ENCODE results near the gene RXRB. TPM values are rescaled to one million over a fixed set of nuclear protein-coding genes. Genes with fewer than 3 reads are reported as not detected.

Gene RXRB
- total RNA-seq, 4 donors from 2014 or later: 13.9 to 26.7 (median 16.7) TPM

DNA sequence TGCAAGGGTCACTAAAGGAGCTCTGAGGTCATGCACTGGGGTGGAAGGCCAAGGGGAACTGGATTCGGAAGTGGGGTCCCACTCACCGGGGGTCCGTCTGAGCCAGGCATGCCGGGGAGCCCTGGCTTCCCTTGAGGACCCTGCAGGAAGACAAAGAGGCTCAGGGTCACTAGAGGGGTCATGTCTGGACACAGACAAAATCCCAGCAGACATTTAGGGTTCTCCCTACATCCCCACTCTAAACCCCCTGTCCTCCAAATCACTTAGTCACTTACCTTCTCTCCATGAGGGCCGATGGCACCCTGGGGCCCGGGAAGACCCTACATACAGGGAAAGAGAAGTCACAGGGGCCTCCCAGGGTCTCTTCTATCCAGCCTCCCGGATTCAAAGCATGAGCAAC is 23.6 kb downstream of the RXRB start:
- H3K27me3 ChIP-seq: peaks cover 0 to 8% (median 0%) of the 10 kb centered on the region in 4 donors
- H3K9me3 ChIP-seq: no peaks in the 10 kb centered on the region
- no peak for TF ChIP-seq POLR2A (IDR thresholded peaks at IDR 0.05)
- TF ChIP-seq, protein P1, sequence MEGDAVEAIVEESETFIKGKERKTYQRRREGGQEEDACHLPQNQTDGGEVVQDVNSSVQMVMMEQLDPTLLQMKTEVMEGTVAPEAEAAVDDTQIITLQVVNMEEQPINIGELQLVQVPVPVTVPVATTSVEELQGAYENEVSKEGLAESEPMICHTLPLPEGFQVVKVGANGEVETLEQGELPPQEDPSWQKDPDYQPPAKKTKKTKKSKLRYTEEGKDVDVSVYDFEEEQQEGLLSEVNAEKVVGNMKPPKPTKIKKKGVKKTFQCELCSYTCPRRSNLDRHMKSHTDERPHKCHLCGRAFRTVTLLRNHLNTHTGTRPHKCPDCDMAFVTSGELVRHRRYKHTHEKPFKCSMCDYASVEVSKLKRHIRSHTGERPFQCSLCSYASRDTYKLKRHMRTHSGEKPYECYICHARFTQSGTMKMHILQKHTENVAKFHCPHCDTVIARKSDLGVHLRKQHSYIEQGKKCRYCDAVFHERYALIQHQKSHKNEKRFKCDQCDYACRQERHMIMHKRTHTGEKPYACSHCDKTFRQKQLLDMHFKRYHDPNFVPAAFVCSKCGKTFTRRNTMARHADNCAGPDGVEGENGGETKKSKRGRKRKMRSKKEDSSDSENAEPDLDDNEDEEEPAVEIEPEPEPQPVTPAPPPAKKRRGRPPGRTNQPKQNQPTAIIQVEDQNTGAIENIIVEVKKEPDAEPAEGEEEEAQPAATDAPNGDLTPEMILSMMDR (IDR thresholded peaks at IDR 0.05): no peak
- H3K36me3 ChIP-seq: no peaks in the 10 kb centered on the region
- no peaks in the 10 kb centered on the region for H3K4me1 ChIP-seq
- H3K4me3 ChIP-seq: no peak overlapping the region
- no peak for DNase-seq
- intact Hi-C loops (cut with DNase I): no loop called here
- WGBS, 2 donors: 85 to 90% methylated on average over 7 of the region's 7 CpGs
- no peak overlapping the region for H3K27ac ChIP-seq

DNA sequence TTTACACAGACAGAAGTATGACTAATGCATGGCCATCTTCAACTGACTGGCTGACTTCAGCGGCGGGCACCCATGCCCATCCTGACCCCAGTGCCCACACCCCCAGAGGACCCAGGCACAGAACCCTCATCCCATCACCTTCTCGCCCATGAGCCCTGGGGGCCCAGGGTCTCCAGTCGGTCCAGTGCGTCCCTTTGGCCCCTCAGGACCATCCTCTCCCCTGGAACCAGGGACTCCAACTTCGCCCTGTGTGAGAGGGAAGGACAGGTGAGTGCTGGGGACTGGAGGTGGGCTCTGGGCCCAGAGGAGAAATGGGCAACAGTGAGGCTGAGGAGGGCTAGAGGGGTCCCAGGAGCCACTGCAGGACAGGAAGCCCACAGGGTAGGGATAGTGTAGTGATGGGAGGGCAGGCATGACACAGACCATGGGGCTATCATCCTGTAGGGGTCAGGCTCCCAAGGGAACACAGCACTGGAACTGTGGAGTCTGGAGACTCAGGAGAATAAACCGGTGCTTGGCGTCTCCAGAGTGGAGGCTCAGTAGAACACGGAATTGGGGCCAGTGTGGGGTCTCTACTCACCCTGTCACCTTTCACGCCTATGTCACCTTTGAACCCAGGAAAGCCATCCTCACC is 24.9 kb downstream of the RXRB start:
- Histone ChIP-seq H3K27me3 (peaks cover 0 to 8% (median 0%) of the 10 kb centered on the region in 4 donors), H3K4me1 (no peaks in the 10 kb centered on the region), H3K4me3 (no peak overlapping the region), H3K9me3 (no peaks in the 10 kb centered on the region), H3K36me3 (no peaks in the 10 kb centered on the region), H3K27ac (no peak overlapping the region)
- TF ChIP-seq, protein P1 (IDR thresholded peaks at IDR 0.05): no peak
- no peak for TF ChIP-seq POLR2A (IDR thresholded peaks at IDR 0.05)
- DNase-seq: no peak
- intact Hi-C loops (cut with DNase I): no loop called here
- WGBS, 2 donors: 72% methylated on average over 6 of the region's 10 CpGs; no CpG with 5 or more reads in 1 of the 2 donors

DNA sequence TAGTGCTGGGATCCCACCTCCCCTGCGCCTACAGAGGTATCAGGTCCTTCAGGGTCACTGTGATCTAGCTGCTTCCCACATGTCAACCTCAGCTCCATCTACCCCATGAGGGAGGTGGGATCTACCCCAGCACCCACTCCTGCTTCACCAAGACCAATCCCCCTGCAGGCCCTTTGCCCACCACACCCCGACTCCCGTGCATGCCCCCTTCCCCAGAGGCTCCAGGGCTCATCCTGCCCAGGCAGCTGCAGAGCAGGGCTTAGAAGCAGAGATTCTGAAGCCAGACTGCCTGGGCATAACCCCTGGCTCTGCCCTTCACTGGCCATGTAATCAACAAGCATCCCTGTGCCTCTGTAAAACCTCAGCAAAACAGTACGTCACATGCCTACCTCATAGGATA is 25.7 kb downstream of the RXRB start:
- no peaks in the 10 kb centered on the region for H3K36me3 ChIP-seq
- peaks cover 0 to 8% (median 0%) of the 10 kb centered on the region in 4 donors for H3K27me3 ChIP-seq
- TF ChIP-seq POLR2A (IDR thresholded peaks at IDR 0.05): no peak
- TF ChIP-seq, protein P1 (IDR thresholded peaks at IDR 0.05): no peak
- DNase-seq: no peak
- 83 to 85% methylated on average over 1 to 2 of the region's 4 CpGs for WGBS, 2 donors
- H3K9me3 ChIP-seq: no peaks in the 10 kb centered on the region
- intact Hi-C loops (cut with DNase I): no loop called here
- no peak overlapping the region for H3K4me3 ChIP-seq
- H3K27ac ChIP-seq: no peak overlapping the region
- H3K4me1 ChIP-seq: no peaks in the 10 kb centered on the region

DNA sequence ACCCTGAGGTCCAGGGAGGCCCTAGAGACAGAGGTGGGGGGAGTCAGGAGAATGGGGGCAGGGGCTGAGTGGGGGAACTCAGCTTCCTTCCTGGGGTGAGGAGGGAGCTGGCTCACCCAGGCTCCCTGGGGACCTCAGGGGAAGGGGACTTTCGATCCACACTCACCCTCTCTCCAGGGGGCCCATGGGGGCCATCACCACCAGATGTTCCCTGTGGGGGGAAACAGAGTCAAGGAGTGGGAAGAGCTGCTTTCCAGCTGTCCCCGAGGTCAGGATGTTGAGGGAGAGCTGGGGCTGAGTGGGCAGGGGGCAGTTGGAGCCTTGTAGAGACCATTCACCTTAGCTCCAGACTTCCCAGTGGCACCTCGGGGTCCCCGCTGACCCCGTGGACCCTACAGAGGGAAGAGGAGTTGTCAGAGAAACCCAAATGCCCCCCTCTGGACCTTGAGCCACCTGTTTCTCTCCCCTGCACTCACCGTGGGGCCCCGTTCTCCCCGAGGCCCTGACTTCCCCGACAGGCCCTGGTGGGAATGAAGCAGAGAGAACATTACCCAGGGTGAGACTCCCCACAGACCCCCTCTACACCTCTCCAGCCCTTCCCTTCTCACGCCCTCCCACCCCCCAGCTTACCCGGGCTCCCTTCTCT is 26.8 kb downstream of the RXRB start:
- TF ChIP-seq, protein P1 (IDR thresholded peaks at IDR 0.05): no peak
- TF ChIP-seq POLR2A (IDR thresholded peaks at IDR 0.05): no peak
- no peak for DNase-seq
- intact Hi-C loops (cut with DNase I): no loop called here

DNA sequence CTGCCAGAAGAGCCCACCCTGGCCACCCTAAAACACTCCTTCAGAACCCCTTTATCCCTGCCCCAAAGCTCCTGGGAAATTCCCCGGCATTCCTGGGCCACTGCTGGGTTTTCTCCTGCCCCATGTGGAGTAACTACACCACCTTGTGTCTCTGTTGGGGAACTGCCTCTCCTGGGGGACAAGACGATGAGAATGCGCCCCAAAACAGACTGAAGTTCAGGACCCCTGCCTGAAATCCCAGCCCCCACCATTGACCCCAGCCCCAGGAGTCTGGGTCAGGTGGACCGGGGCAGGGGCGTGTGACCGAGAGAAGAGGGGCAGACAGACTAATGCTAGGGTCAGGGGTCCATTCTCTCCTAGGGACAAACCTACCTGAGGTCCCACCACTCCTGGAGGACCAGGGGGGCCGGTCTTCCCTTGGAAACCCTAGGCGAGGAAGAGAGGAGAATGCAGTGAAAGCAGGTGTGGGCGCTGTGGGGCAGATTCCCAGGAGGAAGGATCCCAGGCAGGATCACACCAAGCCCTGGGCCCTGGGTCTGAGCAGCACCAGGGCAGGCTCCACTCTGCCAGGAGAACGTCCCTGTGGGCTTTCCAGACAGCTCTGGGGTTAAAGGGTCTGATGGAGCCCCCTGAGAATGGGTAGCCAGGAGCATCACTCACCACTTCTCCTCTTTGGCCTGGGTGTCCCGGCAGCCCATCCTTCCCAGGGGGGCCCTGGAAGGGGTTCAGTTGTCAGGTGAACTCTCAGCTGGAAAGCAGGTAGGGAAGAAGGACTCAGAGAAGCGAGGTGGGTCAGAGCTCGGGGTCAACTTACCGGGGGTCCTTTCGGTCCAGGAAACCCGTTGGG is 27.6 kb downstream of the RXRB start:
- TF ChIP-seq, protein P1 (IDR thresholded peaks at IDR 0.05): peak in 5 of 6 experiments; percentile 51 to 81 (median 63)
- TF ChIP-seq POLR2A (IDR thresholded peaks at IDR 0.05): no peak
- intact Hi-C loops (cut with DNase I): no loop called here
- Histone ChIP-seq H3K36me3 (no peaks in the 10 kb centered on the region), H3K4me1 (no peaks in the 10 kb centered on the region), H3K27ac (no peak overlapping the region), H3K4me3 (no peak overlapping the region), H3K9me3 (no peaks in the 10 kb centered on the region), H3K27me3 (peaks cover 0 to 8% (median 0%) of the 10 kb centered on the region in 4 donors)
- DNase-seq: no peak
- WGBS, 2 donors: 24 to 48% methylated on average over 4 to 6 of the region's 16 CpGs

More for the DNA sequence above, 26.8 kb downstream of the RXRB start:
- peaks cover 0 to 8% (median 0%) of the 10 kb centered on the region in 4 donors for H3K27me3 ChIP-seq
- 65 to 81% methylated on average over 3 to 5 of the region's 11 CpGs for WGBS, 2 donors
- no peak overlapping the region for H3K4me3 ChIP-seq
- H3K4me1 ChIP-seq: no peaks in the 10 kb centered on the region
- H3K36me3 ChIP-seq: no peaks in the 10 kb centered on the region
- H3K27ac ChIP-seq: no peak overlapping the region
- no peaks in the 10 kb centered on the region for H3K9me3 ChIP-seq
